Ecto neural progenitor cell (in vitro differentiated cells): ENCODE results near the gene KIAA1671.
A peak's percentile ranks its signal among the peaks of the same experiment; 100 is the strongest.

ENCODE experiments used
- DNase-seq: peaks from one replicate; pipeline ENCODE4 v3.0.0-alpha.2; 2018; ENCODE audit warnings: low spot score

The KIAA1671 gene

GRCh38 chr22:25094579-25094978 lies 142.1 kb downstream of the KIAA1671 start:
- DNase-seq: no peak

DNA sequence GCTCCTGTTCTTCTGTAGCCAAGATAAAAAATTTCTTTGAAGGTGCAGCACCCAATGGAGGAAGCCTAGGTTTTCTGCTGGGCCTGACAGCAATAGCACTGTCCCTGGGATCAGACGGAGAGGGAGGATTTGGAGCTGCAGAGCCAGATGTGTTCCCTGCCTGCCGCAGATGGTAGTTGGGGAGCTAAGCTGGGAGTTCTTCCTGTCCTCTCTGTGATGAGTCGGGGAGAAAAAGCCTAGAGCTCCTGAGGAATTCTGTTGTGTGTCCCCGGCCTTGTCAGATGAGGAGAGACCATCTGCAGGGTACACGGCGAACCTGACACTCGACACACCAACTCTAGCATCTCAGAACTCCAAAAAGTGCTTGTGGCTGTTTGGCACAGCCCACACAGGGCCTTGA lies 143.4 kb downstream of the KIAA1671 start:
- DNase-seq: no peak

DNA sequence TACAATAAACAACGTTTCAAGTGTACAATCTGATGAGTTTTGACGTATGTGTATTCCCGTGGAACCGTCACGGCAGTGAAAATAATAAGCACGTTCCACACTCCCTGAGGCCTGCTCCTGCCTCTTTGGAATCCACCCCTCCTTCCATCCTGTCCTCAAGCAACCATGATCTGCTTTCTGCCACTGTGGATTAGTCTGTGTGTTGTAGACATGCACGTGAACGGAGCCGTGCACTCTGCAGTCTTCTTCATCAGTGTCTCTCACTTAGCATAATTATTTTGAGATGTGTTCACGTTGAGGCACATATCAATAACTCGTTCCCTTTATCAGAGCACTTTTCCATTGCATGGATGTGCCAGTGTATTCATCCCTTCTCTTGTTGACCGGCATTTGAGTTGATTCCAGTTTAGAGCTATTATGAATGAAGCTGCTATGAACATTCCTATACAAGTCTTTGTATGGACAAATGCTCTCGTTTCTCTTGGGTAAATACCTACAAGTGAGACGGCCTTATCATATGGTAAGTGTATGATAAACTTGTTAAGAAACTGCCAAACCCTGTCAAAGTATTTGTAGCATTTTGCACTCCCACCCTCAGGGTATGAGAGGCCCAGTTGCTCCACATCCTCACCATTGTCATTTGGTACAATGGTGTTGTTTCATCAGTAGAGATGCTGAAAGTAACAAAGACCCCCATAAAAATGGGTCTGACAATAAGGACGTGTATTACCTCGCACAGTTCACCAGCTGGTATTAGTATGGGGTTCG lies 144.3 kb downstream of the KIAA1671 start:
- no peak for DNase-seq

GRCh38 chr22:25098445-25099081 lies 146.0 kb downstream of the KIAA1671 start:
- DNase-seq: no peak

DNA sequence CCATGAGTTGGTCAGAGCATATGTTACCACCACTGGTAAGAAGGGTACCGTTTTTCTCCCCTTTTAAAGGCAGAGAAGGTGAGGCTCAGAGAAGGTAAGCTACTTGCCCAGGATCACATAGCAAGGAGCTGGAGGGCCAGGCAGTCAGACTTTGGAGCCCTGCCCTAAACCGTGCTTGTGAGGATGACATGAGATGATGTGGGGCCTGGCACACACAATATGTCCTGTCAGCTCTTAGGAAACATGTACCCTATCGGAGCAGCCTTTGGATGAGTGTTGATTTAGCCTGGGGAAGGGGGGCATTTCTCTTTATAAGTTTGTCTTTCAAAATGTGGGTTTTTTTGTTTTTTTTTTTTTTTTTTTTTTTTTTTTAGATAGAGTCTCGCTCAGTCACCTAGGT lies 146.7 kb downstream of the KIAA1671 start:
- no peak for DNase-seq

DNA sequence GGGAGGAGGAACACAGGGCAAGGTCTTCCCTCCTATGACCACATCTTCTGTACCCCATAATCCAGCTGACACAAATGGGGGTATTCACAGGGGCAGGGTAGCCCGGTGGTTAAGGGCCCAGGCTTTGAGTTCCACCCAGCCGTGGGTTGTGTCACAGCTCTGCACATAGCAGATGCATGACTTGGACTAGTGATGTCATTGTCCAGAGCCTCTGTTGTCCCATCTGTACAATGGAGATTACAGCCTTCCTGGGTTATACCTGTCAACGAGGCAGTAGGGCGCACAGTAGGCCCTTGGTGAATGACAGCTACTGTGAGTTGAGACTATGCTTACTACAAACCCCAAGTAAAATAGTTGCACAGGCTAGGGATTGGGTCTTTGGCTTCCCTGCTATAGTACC lies 147.9 kb downstream of the KIAA1671 start:
- DNase-seq: no peak

DNA sequence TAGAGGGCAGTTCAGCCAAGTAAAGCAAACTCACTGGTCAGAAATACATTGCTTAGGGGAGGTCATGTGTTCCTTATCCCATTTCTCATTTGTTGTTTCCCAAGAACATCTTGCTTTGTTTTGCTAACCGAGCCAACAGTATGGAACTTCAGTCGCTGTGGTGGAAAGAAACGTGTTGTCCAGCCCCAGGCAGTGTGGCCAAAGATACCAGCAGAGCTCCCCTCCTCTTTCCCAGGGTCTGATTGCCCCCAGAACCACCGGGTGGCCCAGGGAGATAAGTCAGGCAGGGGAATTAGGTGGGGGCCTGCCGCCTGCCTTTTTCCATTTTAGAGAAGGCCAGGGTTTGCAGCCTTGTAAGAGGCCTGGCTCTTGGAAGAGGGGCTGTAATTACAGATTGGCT lies 148.4 kb downstream of the KIAA1671 start:
- DNase-seq: no peak

- DNase-seq: no peak
Measured at GRCh38 chr22:25101501-25101900, 149.0 kb downstream of the KIAA1671 start.

- no peak for DNase-seq
Measured at GRCh38 chr22:25101986-25102385, 149.5 kb downstream of the KIAA1671 start.

- no peak for DNase-seq
Measured at GRCh38 chr22:25102722-25103121, 150.2 kb downstream of the KIAA1671 start.

- DNase-seq: no peak
Measured at GRCh38 chr22:25104367-25104766, 151.9 kb downstream of the KIAA1671 start.

DNA sequence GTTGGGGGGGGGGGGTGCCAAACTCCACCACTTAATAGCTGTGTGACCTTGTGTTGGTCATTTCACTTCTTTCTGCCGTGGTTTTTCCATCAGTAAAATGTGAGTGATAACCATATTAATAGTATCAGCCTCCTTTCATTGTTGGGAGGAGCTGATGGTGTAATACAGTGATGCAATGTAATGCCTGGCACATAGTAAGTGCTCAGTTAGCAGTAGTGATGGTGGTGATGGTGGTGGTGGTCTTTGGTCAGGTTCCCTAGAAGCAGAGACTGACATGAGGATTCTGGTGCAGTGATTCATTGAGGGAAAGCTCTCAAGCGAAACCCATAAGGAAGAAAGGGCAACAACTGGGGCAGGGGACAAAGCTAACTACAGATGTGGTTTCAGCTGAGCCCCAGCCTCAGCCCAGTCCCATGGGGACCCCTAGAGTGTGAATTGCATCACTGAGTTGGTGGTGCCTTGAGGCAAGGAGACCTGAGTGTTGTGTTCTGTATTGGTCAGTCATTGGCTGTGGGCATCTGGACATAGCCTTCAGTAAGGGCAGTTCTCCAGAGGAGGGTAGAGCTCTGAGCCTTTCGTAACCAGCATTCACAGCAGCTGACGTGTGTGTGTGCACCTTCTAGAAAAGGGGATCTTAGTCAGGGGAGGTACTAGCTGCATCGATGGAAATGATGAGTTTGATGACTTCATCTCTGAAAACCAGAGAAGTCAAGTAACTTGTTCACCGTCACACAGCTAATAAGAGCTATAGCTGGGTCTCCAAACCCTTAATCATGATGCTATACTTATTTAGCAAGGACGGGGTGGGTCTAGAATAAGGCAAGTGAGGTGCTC lies 153.5 kb downstream of the KIAA1671 start:
- DNase-seq: no peak

DNA sequence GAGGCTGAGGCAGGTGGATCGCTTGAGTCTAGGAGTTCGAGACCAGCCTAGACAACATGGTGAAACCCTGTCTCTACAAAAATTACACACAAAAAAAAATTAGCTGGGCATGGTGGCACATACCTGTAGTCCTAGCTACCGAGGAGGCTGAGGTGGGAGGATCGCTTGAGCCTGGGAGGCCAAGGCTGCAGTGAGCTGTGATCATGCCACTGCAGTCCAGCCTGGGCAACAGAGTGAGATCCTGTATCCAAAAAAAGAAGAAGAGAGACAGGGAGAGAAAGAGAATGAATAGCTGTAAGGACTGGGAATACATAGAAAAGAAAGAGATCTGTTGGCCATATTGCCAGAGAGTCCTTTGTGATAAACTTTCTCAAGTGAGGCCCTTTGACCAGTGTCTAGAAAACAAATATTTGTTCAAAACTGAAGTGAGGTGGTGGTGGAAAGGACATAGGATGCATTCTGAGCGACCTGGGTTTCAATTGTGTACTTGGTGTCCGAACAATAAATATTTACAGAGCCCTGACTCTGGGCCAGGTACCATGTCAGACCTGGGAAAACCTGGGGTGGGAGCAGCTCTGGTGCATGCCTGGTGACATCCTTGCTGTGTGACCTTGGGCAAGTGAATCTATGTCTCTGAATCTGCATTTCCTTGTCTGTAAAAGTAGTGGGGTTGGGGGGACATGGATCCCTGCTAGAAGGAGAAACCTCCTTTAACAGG lies 157.5 kb downstream of the KIAA1671 start:
- no peak for DNase-seq

- DNase-seq: no peak
Measured at GRCh38 chr22:25110596-25110845, 158.0 kb downstream of the KIAA1671 start.

- DNase-seq: peak; percentile 87
Measured at GRCh38 chr22:25110846-25111578, 158.5 kb downstream of the KIAA1671 start.

GRCh38 chr22:25111579-25112517 lies 159.3 kb downstream of the KIAA1671 start:
- DNase-seq: no peak

- DNase-seq: no peak
Measured at GRCh38 chr22:25112538-25113253, 160.2 kb downstream of the KIAA1671 start.

DNA sequence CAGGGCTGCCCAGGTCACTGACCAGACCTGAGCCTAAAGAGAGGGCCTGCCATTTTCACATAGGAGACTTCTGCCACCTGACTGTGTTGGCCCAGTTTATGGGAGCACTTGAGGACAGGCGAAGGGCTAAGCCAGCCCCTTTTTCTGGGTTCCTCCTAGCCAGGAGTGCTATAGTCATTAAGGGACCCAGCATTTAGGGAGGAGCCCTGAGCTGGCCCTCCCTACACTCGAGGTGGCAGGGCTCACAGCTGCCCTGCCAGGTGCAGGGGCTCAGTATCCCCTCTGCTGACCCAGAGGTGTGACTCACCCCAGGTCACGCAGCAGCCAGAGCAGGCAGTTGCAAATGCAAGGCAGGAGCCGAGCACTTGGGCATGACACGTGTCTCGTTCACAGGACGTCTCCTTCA lies 160.8 kb downstream of the KIAA1671 start:
- no peak for DNase-seq

DNA sequence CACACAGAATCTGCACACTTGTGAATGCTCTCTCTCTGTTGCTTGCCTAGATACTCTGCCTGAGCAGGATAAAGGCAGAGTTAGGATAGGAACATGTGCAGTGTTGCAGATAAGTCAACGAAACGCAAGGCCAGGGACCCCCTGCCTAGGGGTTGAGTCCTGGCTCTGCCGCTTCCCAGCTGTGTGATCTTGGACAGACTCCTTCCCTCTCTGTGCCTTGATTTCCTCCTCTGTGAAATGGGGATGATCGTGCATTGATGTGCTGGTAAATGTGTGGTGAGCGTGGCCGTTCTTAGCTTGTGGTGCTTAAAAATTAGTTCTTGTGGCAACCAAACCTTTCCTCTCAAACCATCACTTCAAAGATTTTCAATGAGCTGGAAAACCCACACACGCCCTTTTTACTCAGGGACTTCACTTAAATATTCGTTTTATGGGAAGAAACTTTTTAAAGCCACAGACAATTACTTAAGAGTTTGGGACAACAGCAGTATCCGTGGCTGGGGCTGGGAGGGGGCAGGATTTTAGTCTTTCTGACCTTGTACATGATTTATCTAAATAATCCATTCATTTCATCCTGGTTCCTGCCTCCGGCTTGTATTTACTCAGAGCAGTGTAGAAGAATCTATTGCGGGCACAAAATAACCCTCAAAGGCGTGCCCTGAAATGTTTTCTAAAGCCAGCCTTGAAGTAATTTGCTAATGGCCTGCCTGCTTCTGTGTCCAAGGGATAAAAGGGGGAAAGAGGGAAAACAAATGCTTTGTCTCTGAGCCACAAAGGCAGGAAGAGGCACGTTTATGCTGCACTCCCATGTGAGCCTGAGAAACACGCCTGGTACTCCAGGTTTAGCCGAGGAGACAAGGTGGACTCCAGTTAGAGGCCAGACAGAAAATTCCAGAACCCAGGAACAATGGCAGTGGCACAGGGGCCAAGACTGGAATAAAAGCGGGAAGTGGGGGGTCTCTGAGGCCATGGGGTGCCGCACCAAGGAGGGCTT lies 162.2 kb downstream of the KIAA1671 start:
- no peak for DNase-seq
